Activated CD4-positive, alpha-beta T cell treated with anti-CD3 and anti-CD28 coated beads, Interleukin-2, amount 10 ng/mL, durations not matched to agents 7 days and 5 days (primary cell): ENCODE measurements around the gene CRISPLD2. TPM values are rescaled to one million over a fixed set of nuclear protein-coding genes. Genes with fewer than 3 reads are reported as not detected.
"Not testable (repeated sequence)": the region's sequence is repeated elsewhere in the genome, so short reads cannot be mapped to it uniquely, and the experiment has no call there.

Experiments
- CTCF ChIA-PET: fragments of 350-600 bp; sonication (Branson Sonifier 250); formaldehyde crosslinking; loops from one replicate; lab custom pipeline; 2021; ENCODE audit warnings: antibody characterized with exemption; lab: Charles Lee
- POLR2A ChIA-PET: fragments of 350-600 bp; sonication (Branson Sonifier 250); formaldehyde crosslinking; loops from one replicate; lab custom pipeline; 2021; ENCODE audit warnings: antibody characterized with exemption; lab: Charles Lee
- DNase-seq: peaks from one replicate; pipeline ENCODE4 v3.0.0-alpha.2; 2020
- H3K27ac Mint-ChIP-seq: one replicate; pipeline ENCODE4 v1.8.0; 2021; ENCODE audit warnings: mild to moderate bottlenecking, moderate library complexity, mixed read lengths
- H3K27me3 Mint-ChIP-seq: one replicate; pipeline ENCODE4 v1.8.0; 2021; ENCODE audit warnings: mixed read lengths
- H3K36me3 Mint-ChIP-seq: one replicate; pipeline ENCODE4 v1.8.0; 2021; ENCODE audit warnings: low read depth, mixed read lengths
- H3K4me1 Mint-ChIP-seq: one replicate; pipeline ENCODE4 v1.8.0; 2021; ENCODE audit warnings: mixed read lengths
- H3K4me3 Mint-ChIP-seq: one replicate; pipeline ENCODE4 v1.8.0; 2021; ENCODE audit warnings: mild to moderate bottlenecking, moderate library complexity, mixed read lengths
- H3K9me3 Mint-ChIP-seq: one replicate; pipeline ENCODE4 v1.8.0; 2021; ENCODE audit warnings: mixed read lengths
- total RNA-seq, 2 experiments: library from RNA; stranded (reverse); gene quantifications; one replicate each; pipeline ENCODE4 v1.2.3, GENCODE V29; 2021

CRISPLD2 gene
- total RNA-seq, 2 experiments from 2014 or later: 0.25 to 0.27 TPM

GRCh38 chr16:84848986-84849634 lies 29.3 kb downstream of the CRISPLD2 start:
- no peak for DNase-seq
- H3K4me3 Mint-ChIP-seq: no peak overlapping the region
- peaks cover 2% of the 10 kb centered on the region for H3K27me3 Mint-ChIP-seq
- no peaks in the 10 kb centered on the region for H3K36me3 Mint-ChIP-seq
- H3K4me1 Mint-ChIP-seq: no peaks in the 10 kb centered on the region
- H3K27ac Mint-ChIP-seq: no peak overlapping the region
- no peaks in the 10 kb centered on the region for H3K9me3 Mint-ChIP-seq
- CTCF ChIA-PET: interaction anchor here (0.6 kb wide), 1 partner anchor 52 kb away, joined by 4 read pairs; no protein-coding TSS in a partner anchor
- POLR2A ChIA-PET: no interaction called here

- ChIA-PET CTCF (interaction anchor here (0.6 kb wide), 1 partner anchor 51 kb away, joined by 4 read pairs; no protein-coding TSS in a partner anchor), POLR2A (no interaction called here)
- no peaks in the 10 kb centered on the region for H3K36me3 Mint-ChIP-seq
- no peak for DNase-seq
- H3K4me1 Mint-ChIP-seq: no peaks in the 10 kb centered on the region
- no peak overlapping the region for H3K27ac Mint-ChIP-seq
- H3K9me3 Mint-ChIP-seq: no peaks in the 10 kb centered on the region
- no peak overlapping the region for H3K4me3 Mint-ChIP-seq
- H3K27me3 Mint-ChIP-seq: no peaks in the 10 kb centered on the region
Observed at GRCh38 chr16:84849751-84850150, 30.0 kb downstream of the CRISPLD2 start.

GRCh38 chr16:84850714-84851113 lies 30.9 kb downstream of the CRISPLD2 start:
- Mint-ChIP-seq H3K36me3 (no peaks in the 10 kb centered on the region), H3K27me3 (no peaks in the 10 kb centered on the region), H3K4me1 (no peaks in the 10 kb centered on the region), H3K4me3 (no peak overlapping the region), H3K9me3 (no peaks in the 10 kb centered on the region), H3K27ac (no peak overlapping the region)
- ChIA-PET POLR2A (no interaction called here), CTCF (no interaction called here)
- no peak for DNase-seq

- DNase-seq: no peak
- ChIA-PET CTCF (no interaction called here), POLR2A (no interaction called here)
- Mint-ChIP-seq H3K4me1 (no peaks in the 10 kb centered on the region), H3K4me3 (no peak overlapping the region), H3K27ac (no peak overlapping the region), H3K36me3 (no peaks in the 10 kb centered on the region), H3K27me3 (no peaks in the 10 kb centered on the region), H3K9me3 (no peaks in the 10 kb centered on the region)
Observed at GRCh38 chr16:84851192-84852127, 31.7 kb downstream of the CRISPLD2 start.

GRCh38 chr16:84853534-84853933 lies 33.7 kb downstream of the CRISPLD2 start:
- H3K27me3 Mint-ChIP-seq: no peaks in the 10 kb centered on the region
- H3K27ac Mint-ChIP-seq: no peak overlapping the region
- no peaks in the 10 kb centered on the region for H3K36me3 Mint-ChIP-seq
- no peaks in the 10 kb centered on the region for H3K9me3 Mint-ChIP-seq
- no peak overlapping the region for H3K4me3 Mint-ChIP-seq
- POLR2A ChIA-PET: no interaction called here
- no peak for DNase-seq
- CTCF ChIA-PET: no interaction called here
- no peaks in the 10 kb centered on the region for H3K4me1 Mint-ChIP-seq

- Mint-ChIP-seq H3K36me3 (peaks cover 1% of the 10 kb centered on the region), H3K27ac (no peak overlapping the region), H3K9me3 (peaks cover 3% of the 10 kb centered on the region), H3K4me3 (no peak overlapping the region), H3K27me3 (no peaks in the 10 kb centered on the region), H3K4me1 (no peaks in the 10 kb centered on the region)
- DNase-seq: no peak
- CTCF ChIA-PET: interaction anchor here (0.5 kb wide), 1 partner anchor 347 kb away, joined by 3 read pairs; no protein-coding TSS in a partner anchor
- POLR2A ChIA-PET: no interaction called here
Observed at GRCh38 chr16:84854759-84855158, 35.0 kb downstream of the CRISPLD2 start.

GRCh38 chr16:84855435-84856202 lies 35.8 kb downstream of the CRISPLD2 start:
- H3K36me3 Mint-ChIP-seq, POLR2A ChIA-PET, DNase-seq, H3K27me3 Mint-ChIP-seq, H3K4me3 Mint-ChIP-seq, H3K4me1 Mint-ChIP-seq, H3K9me3 Mint-ChIP-seq, H3K27ac Mint-ChIP-seq: not testable (repeated sequence)
- CTCF ChIA-PET: interaction anchor here (0.5 kb wide), 1 partner anchor 346 kb away, joined by 3 read pairs; no protein-coding TSS in a partner anchor

GRCh38 chr16:84856203-84856581 lies 36.4 kb downstream of the CRISPLD2 start:
- H3K27me3 Mint-ChIP-seq, H3K9me3 Mint-ChIP-seq, H3K4me3 Mint-ChIP-seq, H3K4me1 Mint-ChIP-seq, H3K27ac Mint-ChIP-seq, CTCF ChIA-PET, H3K36me3 Mint-ChIP-seq, DNase-seq, POLR2A ChIA-PET: not testable (repeated sequence)

- H3K4me1 Mint-ChIP-seq: not testable (repeated sequence)
Observed at GRCh38 chr16:84856811-84857210, 37.0 kb downstream of the CRISPLD2 start.

GRCh38 chr16:84859681-84860080 lies 39.9 kb downstream of the CRISPLD2 start:
- ChIA-PET CTCF (no interaction called here), POLR2A (no interaction called here)
- Mint-ChIP-seq H3K4me1 (no peaks in the 10 kb centered on the region), H3K4me3 (no peak overlapping the region), H3K36me3 (peaks cover 1% of the 10 kb centered on the region), H3K27me3 (peaks cover 3% of the 10 kb centered on the region), H3K27ac (no peak overlapping the region), H3K9me3 (peaks cover 8% of the 10 kb centered on the region)
- DNase-seq: no peak

More at GRCh38 chr16:84856811-84857210, 37.0 kb downstream of the CRISPLD2 start:
- H3K27ac Mint-ChIP-seq, H3K9me3 Mint-ChIP-seq, CTCF ChIA-PET, POLR2A ChIA-PET, H3K27me3 Mint-ChIP-seq, H3K4me3 Mint-ChIP-seq, DNase-seq, H3K36me3 Mint-ChIP-seq: not testable (repeated sequence)

- no peak overlapping the region for H3K4me3 Mint-ChIP-seq
- ChIA-PET CTCF (no interaction called here), POLR2A (no interaction called here)
- H3K9me3 Mint-ChIP-seq: peaks cover 8% of the 10 kb centered on the region
- H3K36me3 Mint-ChIP-seq: peaks cover 1% of the 10 kb centered on the region
- H3K27ac Mint-ChIP-seq: no peak overlapping the region
- peaks cover 3% of the 10 kb centered on the region for H3K27me3 Mint-ChIP-seq
- no peaks in the 10 kb centered on the region for H3K4me1 Mint-ChIP-seq
- no peak for DNase-seq
Observed at GRCh38 chr16:84860383-84860782, 40.6 kb downstream of the CRISPLD2 start.

- peaks cover 8% of the 10 kb centered on the region for H3K9me3 Mint-ChIP-seq
- H3K27me3 Mint-ChIP-seq: peaks cover 3% of the 10 kb centered on the region
- peaks cover 1% of the 10 kb centered on the region for H3K36me3 Mint-ChIP-seq
- no peak for DNase-seq
- CTCF ChIA-PET: no interaction called here
- H3K4me1 Mint-ChIP-seq: no peaks in the 10 kb centered on the region
- POLR2A ChIA-PET: no interaction called here
- H3K27ac Mint-ChIP-seq: no peak overlapping the region
- H3K4me3 Mint-ChIP-seq: no peak overlapping the region
Observed at GRCh38 chr16:84861671-84862070, 41.9 kb downstream of the CRISPLD2 start.
